Thyroid gland (tissue), 4 donors: ENCODE data around the gene SOAT2.

Experiments used
- POLR2A ChIP-seq, 2 donors: fragments of 450-650 bp; IDR thresholded peaks; one replicate each; pipeline ENCODE4 v1.6.1; 2017; ENCODE audit warnings: antibody characterized with exemption in 2 of 2, mild to moderate bottlenecking in 2 of 2, moderate library complexity in 1 of 2
- TF ChIP-seq, protein P1 (sequence below), 6 experiments: fragments of 200-600 bp in 3 of 6; fragments of 450-650 bp in 3 of 6; sonication (generic) in 3 of 6; IDR thresholded peaks; one replicate each; pipeline ENCODE4 v1.5.1; 2016 to 2019; ENCODE audit warnings: antibody characterized with exemption in 6 of 6, mild to moderate bottlenecking in 2 of 6, inconsistent platforms in 1 of 6, moderate library complexity in 1 of 6

DNA sequence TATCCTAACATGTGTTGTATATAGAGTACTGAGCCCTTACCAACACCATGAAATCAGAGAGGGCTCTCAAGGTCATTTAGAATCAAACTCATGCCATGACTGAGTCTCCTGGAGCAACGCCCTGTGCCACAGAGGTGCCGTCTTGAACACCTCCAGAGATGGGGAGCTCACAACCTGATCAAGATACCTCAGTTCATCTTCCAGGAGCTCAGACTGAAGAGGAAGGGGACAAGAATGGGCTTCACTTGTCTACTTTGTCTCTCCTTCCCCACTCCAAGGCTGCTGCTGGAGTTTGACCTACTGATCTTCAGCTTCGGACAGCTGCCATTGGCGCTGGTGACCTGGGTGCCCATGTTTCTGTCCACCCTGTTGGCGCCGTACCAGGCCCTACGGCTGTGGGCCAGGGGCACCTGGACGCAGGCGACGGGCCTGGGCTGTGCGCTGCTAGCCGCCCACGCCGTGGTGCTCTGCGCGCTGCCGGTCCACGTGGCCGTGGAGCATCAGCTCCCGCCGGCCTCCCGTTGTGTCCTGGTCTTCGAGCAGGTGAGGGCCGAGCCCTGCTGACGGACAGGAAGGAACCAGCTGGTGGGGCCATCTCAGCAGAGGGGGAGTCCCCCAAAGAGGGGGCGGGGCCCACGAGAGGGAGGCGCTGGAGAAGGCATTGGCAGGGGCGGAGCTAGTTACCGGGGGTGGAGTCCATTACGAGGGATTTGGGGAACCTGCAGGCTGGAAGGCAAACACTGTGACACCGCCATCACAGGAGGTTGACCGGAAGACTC lies 12.0 kb downstream of the SOAT2 start:
- TF ChIP-seq, protein P1, sequence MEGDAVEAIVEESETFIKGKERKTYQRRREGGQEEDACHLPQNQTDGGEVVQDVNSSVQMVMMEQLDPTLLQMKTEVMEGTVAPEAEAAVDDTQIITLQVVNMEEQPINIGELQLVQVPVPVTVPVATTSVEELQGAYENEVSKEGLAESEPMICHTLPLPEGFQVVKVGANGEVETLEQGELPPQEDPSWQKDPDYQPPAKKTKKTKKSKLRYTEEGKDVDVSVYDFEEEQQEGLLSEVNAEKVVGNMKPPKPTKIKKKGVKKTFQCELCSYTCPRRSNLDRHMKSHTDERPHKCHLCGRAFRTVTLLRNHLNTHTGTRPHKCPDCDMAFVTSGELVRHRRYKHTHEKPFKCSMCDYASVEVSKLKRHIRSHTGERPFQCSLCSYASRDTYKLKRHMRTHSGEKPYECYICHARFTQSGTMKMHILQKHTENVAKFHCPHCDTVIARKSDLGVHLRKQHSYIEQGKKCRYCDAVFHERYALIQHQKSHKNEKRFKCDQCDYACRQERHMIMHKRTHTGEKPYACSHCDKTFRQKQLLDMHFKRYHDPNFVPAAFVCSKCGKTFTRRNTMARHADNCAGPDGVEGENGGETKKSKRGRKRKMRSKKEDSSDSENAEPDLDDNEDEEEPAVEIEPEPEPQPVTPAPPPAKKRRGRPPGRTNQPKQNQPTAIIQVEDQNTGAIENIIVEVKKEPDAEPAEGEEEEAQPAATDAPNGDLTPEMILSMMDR (IDR thresholded peaks at IDR 0.05): no peak
- TF ChIP-seq POLR2A (IDR thresholded peaks at IDR 0.05): no peak
